ENCODE data around the gene ZBTB37. TPM values are rescaled to one million over a fixed set of nuclear protein-coding genes. Genes with fewer than 3 reads are reported as not detected.
"Not testable (repeated sequence)": the region's sequence is repeated elsewhere in the genome, so short reads cannot be mapped to it uniquely, and the experiment has no call there.

Gene ZBTB37
- total RNA-seq, 1 experiment from 2014 or later, result 12.0 TPM

- no peaks in the 10 kb centered on the region for H3K79me1 ChIP-seq (ENCODE audit: insufficient read depth, low read depth, low read length, poor library complexity, severe bottlenecking)
- no peaks in the 10 kb centered on the region for H3K79me2 ChIP-seq (ENCODE audit: insufficient read depth, low read length)
- no peaks in the 10 kb centered on the region for H3K27me3 Mint-ChIP-seq (ENCODE audit: low read depth)
- H2AK5ac ChIP-seq (ENCODE audit: insufficient read length, low read length), result no peak overlapping the region
- no peaks in the 10 kb centered on the region for H3K23me2 ChIP-seq (ENCODE audit: insufficient read length, low read depth, low read length, poor library complexity, severe bottlenecking)
- no peak overlapping the region; a peak in 1 of 7 replicates for H3K27ac Mint-ChIP-seq
- no peaks in the 10 kb centered on the region for H3K9me3 Mint-ChIP-seq
- H3K14ac ChIP-seq (ENCODE audit: insufficient read depth, low read length), result no peak overlapping the region
- no peak overlapping the region for H4K8ac ChIP-seq (replicated peaks; ENCODE audit: insufficient read length, low read depth, low read length)
- H3K27me3 ChIP-seq (ENCODE audit: insufficient read depth, low read length), result no peaks in the 10 kb centered on the region
- no peak overlapping the region for H2BK120ac ChIP-seq (ENCODE audit: low read depth, low read length, poor library complexity, severe bottlenecking)
- H3K56ac ChIP-seq (ENCODE audit: insufficient read length, low read depth, low read length), result no peak overlapping the region
- no peak overlapping the region for H3K9ac ChIP-seq (ENCODE audit: extremely low read depth, insufficient read length, low read length)
- no peak overlapping the region for H2BK20ac ChIP-seq (ENCODE audit: low read depth, low read length, poor library complexity, severe bottlenecking)
- no peak overlapping the region for H2AFZ ChIP-seq (ENCODE audit: low read length)
- H3K27ac ChIP-seq (ENCODE audit: insufficient read length, low read depth, low read length), result no peak overlapping the region
- H3K4me2 ChIP-seq (ENCODE audit: insufficient read depth, insufficient read length, low read length), result no peak overlapping the region
- H2BK5ac ChIP-seq (ENCODE audit: insufficient read length, low read length), result no peak overlapping the region
- H3K4me3 Mint-ChIP-seq, result no peak overlapping the region
- no peak overlapping the region for H2BK15ac ChIP-seq (ENCODE audit: low read depth, low read length)
- H3K36me3 Mint-ChIP-seq (ENCODE audit: insufficient read depth in 1 of 3, low read depth in 3 of 3), result peaks cover 21 to 69% (median 50%) of the 10 kb centered on the region in 3 experiments
- no peak overlapping the region for H3T11ph ChIP-seq (ENCODE audit: low read length)
- peaks cover 9 to 10% of the 10 kb centered on the region in 2 experiments for H3K4me1 Mint-ChIP-seq
- WGBS (ENCODE audit: extremely low coverage, insufficient read length, low lambda C conversion rate), result no CpG with 5 or more reads among the region's 4 CpGs
- no peaks in the 10 kb centered on the region for H3K9me3 ChIP-seq (ENCODE audit: control insufficient read depth, low read depth, low read length)
- H2BK12ac ChIP-seq (ENCODE audit: insufficient read length, low read depth, low read length), result no peak overlapping the region
- no peak for DNase-seq
- no peak overlapping the region for H4K91ac ChIP-seq (ENCODE audit: insufficient read length, low read depth, low read length)
- no peak for TF ChIP-seq CTCF (conservative IDR thresholded peaks at IDR 0.05)
- H3K4ac ChIP-seq (ENCODE audit: low read depth, low read length), result no peak overlapping the region
- H4K5ac ChIP-seq (ENCODE audit: insufficient read length, low read depth, low read length), result no peak overlapping the region
- no peaks in the 10 kb centered on the region for H4K20me1 ChIP-seq (ENCODE audit: control insufficient read depth, insufficient read depth, insufficient read length)
- H3K4me1 ChIP-seq (ENCODE audit: insufficient read depth, low read length), result no peaks in the 10 kb centered on the region; the same call in 1 of the 2 replicates
- H3K18ac ChIP-seq (ENCODE audit: insufficient read length, low read depth, low read length), result no peak overlapping the region
- H3K23ac ChIP-seq (ENCODE audit: insufficient read length, low read depth, low read length), result no peak overlapping the region
Measured at GRCh38 chr1:173857363-173857917, 10.7 kb upstream of the ZBTB37 start.

- H3K79me2 ChIP-seq (ENCODE audit: insufficient read depth, low read length); H2BK12ac ChIP-seq (ENCODE audit: insufficient read length, low read depth, low read length); H4K91ac ChIP-seq (ENCODE audit: insufficient read length, low read depth, low read length); H3K56ac ChIP-seq (ENCODE audit: insufficient read length, low read depth, low read length); H3K18ac ChIP-seq (ENCODE audit: insufficient read length, low read depth, low read length); H3K4me3 Mint-ChIP-seq; H3K4me1 ChIP-seq (ENCODE audit: insufficient read depth, low read length); H2AK5ac ChIP-seq (ENCODE audit: insufficient read length, low read length); H3K27ac ChIP-seq (ENCODE audit: insufficient read length, low read depth, low read length); H2BK15ac ChIP-seq (ENCODE audit: low read depth, low read length); H2BK20ac ChIP-seq (ENCODE audit: low read depth, low read length, poor library complexity, severe bottlenecking); H3K9ac ChIP-seq (ENCODE audit: extremely low read depth, insufficient read length, low read length); H4K5ac ChIP-seq (ENCODE audit: insufficient read length, low read depth, low read length); H4K20me1 ChIP-seq (ENCODE audit: control insufficient read depth, insufficient read depth, insufficient read length); H3K27me3 ChIP-seq (ENCODE audit: insufficient read depth, low read length); H3K9me3 ChIP-seq (ENCODE audit: control insufficient read depth, low read depth, low read length); H3K4me2 ChIP-seq (ENCODE audit: insufficient read depth, insufficient read length, low read length); H3K9me3 Mint-ChIP-seq; H2AFZ ChIP-seq (ENCODE audit: low read length); H4K8ac ChIP-seq (replicated peaks; ENCODE audit: insufficient read length, low read depth, low read length); H3K23ac ChIP-seq (ENCODE audit: insufficient read length, low read depth, low read length); H3K14ac ChIP-seq (ENCODE audit: insufficient read depth, low read length); H3K27me3 Mint-ChIP-seq (ENCODE audit: low read depth); H3K79me1 ChIP-seq (ENCODE audit: insufficient read depth, low read depth, low read length, poor library complexity, severe bottlenecking); H3K23me2 ChIP-seq (ENCODE audit: insufficient read length, low read depth, low read length, poor library complexity, severe bottlenecking); H2BK120ac ChIP-seq (ENCODE audit: low read depth, low read length, poor library complexity, severe bottlenecking); H3K27ac Mint-ChIP-seq; H2BK5ac ChIP-seq (ENCODE audit: insufficient read length, low read length); H3K4ac ChIP-seq (ENCODE audit: low read depth, low read length); H3T11ph ChIP-seq (ENCODE audit: low read length); DNase-seq: not testable (repeated sequence)
- H3K4me1 Mint-ChIP-seq, result peaks cover 6 to 11% of the 10 kb centered on the region in 2 experiments
- WGBS (ENCODE audit: extremely low coverage, insufficient read length, low lambda C conversion rate), result no CpG with 5 or more reads among the region's 5 CpGs
- peaks cover 23 to 79% (median 54%) of the 10 kb centered on the region in 3 experiments for H3K36me3 Mint-ChIP-seq (ENCODE audit: insufficient read depth in 1 of 3, low read depth in 3 of 3)
Measured at GRCh38 chr1:173859547-173859946, 8.6 kb upstream of the ZBTB37 start.
